Neural crest cell (in vitro differentiated cells): ENCODE results near the gene NELL2. TPM values are rescaled to one million over a fixed set of nuclear protein-coding genes. Genes with fewer than 3 reads are reported as not detected.

Source experiments
- DNase-seq: peaks from one replicate; pipeline ENCODE4 v3.0.0; 2021; ENCODE audit warnings: low read depth, mixed read lengths, low spot score
- H3K27ac Mint-ChIP-seq: one replicate; pipeline ENCODE4 v1.8.0; 2021; ENCODE audit warnings: mild to moderate bottlenecking, mixed read lengths; ENCODE audit not compliant: unreplicated experiment
- H3K27me3 Mint-ChIP-seq: 2 replicates; pipeline ENCODE4 v1.8.0; 2021; ENCODE audit warnings: low read depth, mild to moderate bottlenecking, mixed read lengths
- H3K36me3 Mint-ChIP-seq: 2 replicates; pipeline ENCODE4 v1.8.0; 2021; ENCODE audit warnings: low read depth, mild to moderate bottlenecking, mixed read lengths
- H3K4me1 Mint-ChIP-seq: 2 replicates; pipeline ENCODE4 v1.8.0; 2021; ENCODE audit warnings: mixed read lengths
- H3K4me3 Mint-ChIP-seq: one replicate; pipeline ENCODE4 v1.8.0; 2021; ENCODE audit warnings: mild to moderate bottlenecking, mixed read lengths
- H3K9me3 Mint-ChIP-seq: 2 replicates; pipeline ENCODE4 v1.8.0; 2021; ENCODE audit warnings: mixed read lengths
- CTCF ChIP-seq: fragments of 200-600 bp; sonication (generic); conservative IDR thresholded peaks from 2 replicates; pipeline ENCODE4 v1.5.0; 2021; ENCODE audit warnings: antibody characterized with exemption, mild to moderate bottlenecking
- total RNA-seq: library from RNA; stranded (reverse); gene quantifications from 2 replicates; pipeline ENCODE4 v1.2.1, GENCODE V29; 2021

Gene NELL2
- total RNA-seq, 1 donor from 2014 or later = 101 TPM

- DNase-seq = no peak
- H3K9me3 Mint-ChIP-seq = no peaks in the 10 kb centered on the region
- H3K36me3 Mint-ChIP-seq = peaks cover 7% of the 10 kb centered on the region
- no peaks in the 10 kb centered on the region for H3K27me3 Mint-ChIP-seq
- H3K4me3 Mint-ChIP-seq = no peak overlapping the region
- no peak overlapping the region for H3K27ac Mint-ChIP-seq
- no peak for TF ChIP-seq CTCF
- no peaks in the 10 kb centered on the region for H3K4me1 Mint-ChIP-seq
Observed at GRCh38 chr12:44500423-44500822, 375.7 kb downstream of the NELL2 start.

DNA sequence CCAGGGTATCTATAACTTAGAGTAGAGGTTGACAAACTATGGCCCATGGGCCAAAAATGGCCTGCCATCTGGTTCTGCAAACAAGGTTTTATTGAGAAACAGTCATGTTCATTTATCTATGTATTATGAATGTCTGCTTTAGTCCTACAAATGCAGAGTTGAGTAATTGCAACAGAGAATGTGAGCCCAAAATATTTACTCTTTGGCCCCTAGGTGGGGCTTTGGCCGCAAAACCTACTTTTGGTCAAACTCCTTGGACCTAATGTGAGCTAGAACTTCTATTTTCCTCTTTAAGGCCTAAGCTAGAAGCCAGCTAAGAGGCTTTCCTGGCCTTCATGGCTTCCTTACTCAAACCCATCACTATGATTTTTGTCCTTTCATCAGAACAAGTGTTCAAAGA lies 379.1 kb downstream of the NELL2 start:
- no peaks in the 10 kb centered on the region for H3K27me3 Mint-ChIP-seq
- H3K27ac Mint-ChIP-seq = no peak overlapping the region
- H3K4me3 Mint-ChIP-seq = no peak overlapping the region
- DNase-seq = no peak
- no peaks in the 10 kb centered on the region for H3K4me1 Mint-ChIP-seq
- TF ChIP-seq CTCF = peak; percentile 17
- H3K9me3 Mint-ChIP-seq = peaks cover 8% of the 10 kb centered on the region
- H3K36me3 Mint-ChIP-seq = peaks cover 4% of the 10 kb centered on the region

GRCh38 chr12:44490181-44490580 lies 385.9 kb downstream of the NELL2 start:
- H3K4me3 Mint-ChIP-seq = no peak overlapping the region
- no peak overlapping the region for H3K27ac Mint-ChIP-seq
- H3K4me1 Mint-ChIP-seq = no peaks in the 10 kb centered on the region
- no peak for TF ChIP-seq CTCF
- peaks cover 11% of the 10 kb centered on the region for H3K9me3 Mint-ChIP-seq
- H3K36me3 Mint-ChIP-seq = peaks cover 2% of the 10 kb centered on the region
- no peaks in the 10 kb centered on the region for H3K27me3 Mint-ChIP-seq
- no peak for DNase-seq

GRCh38 chr12:44488180-44488579 lies 387.9 kb downstream of the NELL2 start:
- TF ChIP-seq CTCF = no peak
- Mint-ChIP-seq H3K27me3 (no peaks in the 10 kb centered on the region), H3K4me1 (no peaks in the 10 kb centered on the region), H3K9me3 (peaks cover 14% of the 10 kb centered on the region), H3K36me3 (peaks cover 6% of the 10 kb centered on the region), H3K4me3 (no peak overlapping the region), H3K27ac (no peak overlapping the region)
- no peak for DNase-seq

- DNase-seq = no peak
- Mint-ChIP-seq H3K4me1 (no peaks in the 10 kb centered on the region), H3K36me3 (peaks cover 12% of the 10 kb centered on the region), H3K27me3 (no peaks in the 10 kb centered on the region), H3K27ac (no peak overlapping the region), H3K4me3 (no peak overlapping the region), H3K9me3 (peaks cover 23% of the 10 kb centered on the region)
- TF ChIP-seq CTCF = no peak
Observed at GRCh38 chr12:44484862-44485261, 391.3 kb downstream of the NELL2 start.
